ENCODE measurements around the gene CFAP210.
A peak's percentile ranks its signal among the peaks of the same experiment; 100 is the strongest.

DNA sequence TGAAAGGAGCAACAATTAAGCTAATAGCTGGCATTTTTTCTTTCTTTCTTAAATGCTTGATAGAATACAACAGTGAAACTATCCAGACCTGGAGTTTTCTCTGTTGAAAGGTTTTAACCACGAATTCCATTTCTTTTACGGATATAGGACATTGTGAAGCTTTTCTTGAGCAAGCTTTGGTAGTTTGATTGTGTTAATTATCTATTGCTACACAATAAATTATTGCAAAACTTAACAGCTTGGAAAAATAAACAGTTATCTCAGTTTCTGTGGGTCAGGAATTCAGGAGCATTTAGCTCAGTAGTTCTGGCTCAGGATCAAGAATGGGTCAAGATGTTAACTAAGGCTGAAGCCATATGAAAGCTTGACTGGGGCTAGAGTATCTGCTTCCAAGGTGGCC is 11.7 kb upstream of the CFAP210 start:
- peak in 1 of 2 donors; percentile 37 for TF ChIP-seq POLR2AphosphoS5 (IDR thresholded peaks at IDR 0.05; ENCODE audit: insufficient read depth in 1 of 2, low read depth in 1 of 2)
- TF ChIP-seq, protein P1, sequence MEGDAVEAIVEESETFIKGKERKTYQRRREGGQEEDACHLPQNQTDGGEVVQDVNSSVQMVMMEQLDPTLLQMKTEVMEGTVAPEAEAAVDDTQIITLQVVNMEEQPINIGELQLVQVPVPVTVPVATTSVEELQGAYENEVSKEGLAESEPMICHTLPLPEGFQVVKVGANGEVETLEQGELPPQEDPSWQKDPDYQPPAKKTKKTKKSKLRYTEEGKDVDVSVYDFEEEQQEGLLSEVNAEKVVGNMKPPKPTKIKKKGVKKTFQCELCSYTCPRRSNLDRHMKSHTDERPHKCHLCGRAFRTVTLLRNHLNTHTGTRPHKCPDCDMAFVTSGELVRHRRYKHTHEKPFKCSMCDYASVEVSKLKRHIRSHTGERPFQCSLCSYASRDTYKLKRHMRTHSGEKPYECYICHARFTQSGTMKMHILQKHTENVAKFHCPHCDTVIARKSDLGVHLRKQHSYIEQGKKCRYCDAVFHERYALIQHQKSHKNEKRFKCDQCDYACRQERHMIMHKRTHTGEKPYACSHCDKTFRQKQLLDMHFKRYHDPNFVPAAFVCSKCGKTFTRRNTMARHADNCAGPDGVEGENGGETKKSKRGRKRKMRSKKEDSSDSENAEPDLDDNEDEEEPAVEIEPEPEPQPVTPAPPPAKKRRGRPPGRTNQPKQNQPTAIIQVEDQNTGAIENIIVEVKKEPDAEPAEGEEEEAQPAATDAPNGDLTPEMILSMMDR (IDR thresholded peaks at IDR 0.05), result no peak
